ENCODE data around the gene OR9A2.

Gene OR9A2

GRCh38 chr7:143027032-143027431, at the start of gene OR9A2:
OR9A2 (minus strand) TSS chr7:143027132; CDS start chr7:143027132, 0 bp downstream.
- no peak for DNase-seq

GRCh38 chr7:143074141-143074540, 47.2 kb upstream of the OR9A2 start:
- no peak for DNase-seq

DNA sequence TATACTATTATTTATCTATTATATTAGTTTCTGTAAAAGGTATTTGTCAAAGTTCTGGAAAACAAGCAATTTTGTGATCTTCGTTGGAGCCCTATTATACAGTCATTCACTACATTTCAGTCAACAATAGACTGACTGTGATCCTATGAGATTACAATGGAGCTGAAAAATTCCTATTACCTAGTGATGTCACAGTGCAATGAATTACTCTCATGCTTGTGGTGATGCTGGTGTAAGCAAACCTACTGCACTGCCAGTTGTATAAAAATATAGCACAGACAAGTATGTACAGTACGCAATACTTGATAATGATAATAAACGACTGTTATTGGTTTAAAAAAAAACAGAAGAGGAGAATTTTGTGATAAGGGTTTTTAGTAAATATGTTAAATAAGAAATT, 46.6 kb upstream of the OR9A2 start:
- no peak for DNase-seq

DNA sequence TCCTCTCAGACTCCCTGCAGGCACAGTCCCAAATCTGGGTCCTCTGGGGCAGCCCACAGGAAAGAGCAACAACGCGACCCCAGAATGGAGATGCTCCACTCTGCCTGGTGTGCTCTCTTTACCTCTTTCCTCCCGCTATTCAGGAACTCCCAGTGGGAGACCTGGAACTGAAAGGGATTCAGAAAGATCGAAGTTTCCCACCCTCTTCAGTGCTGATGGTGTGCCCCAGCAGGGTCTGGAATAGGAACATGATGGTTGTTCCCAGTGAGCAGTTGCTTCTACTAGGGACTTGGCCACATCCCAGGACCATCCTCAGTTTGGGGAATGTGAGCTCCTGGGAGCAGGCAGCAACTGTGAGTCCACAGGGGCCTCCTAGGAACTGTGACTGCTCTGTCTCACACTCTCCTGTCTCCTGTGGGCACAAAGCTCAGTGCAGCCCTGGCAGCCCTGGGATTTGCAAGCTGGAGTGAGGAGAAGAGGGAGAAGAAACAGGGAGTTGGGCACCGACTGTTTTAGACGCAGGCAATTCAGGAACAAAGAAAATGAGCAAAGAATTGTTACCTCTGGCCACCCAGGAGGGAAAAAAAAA, 43.1 kb upstream of the OR9A2 start:
- DNase-seq = no peak

GRCh38 chr7:143068446-143068845, 41.5 kb upstream of the OR9A2 start:
- DNase-seq = no peak

GRCh38 chr7:143063741-143064140, 36.8 kb upstream of the OR9A2 start:
- no peak for DNase-seq

GRCh38 chr7:143055754-143056153, 28.8 kb upstream of the OR9A2 start:
- DNase-seq = no peak

DNA sequence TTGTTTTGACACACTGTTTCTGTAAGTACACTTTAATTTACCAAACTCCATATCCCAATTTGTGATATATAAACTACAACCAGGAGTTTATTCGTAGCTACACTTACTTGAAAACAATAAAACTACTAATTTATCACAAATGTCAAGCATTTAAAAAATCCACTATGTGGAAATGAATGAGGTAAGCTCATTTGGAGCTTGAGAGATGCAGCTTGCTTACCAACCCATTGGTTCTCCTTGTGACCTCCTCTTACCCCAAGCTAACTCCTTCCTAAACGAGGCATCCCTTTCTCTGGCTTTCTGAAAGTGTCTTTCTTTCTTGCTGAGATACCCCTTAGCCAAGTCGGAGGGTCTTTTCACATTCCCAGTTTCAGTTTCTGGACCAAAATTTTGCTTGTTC, 27.7 kb upstream of the OR9A2 start:
- DNase-seq = no peak

GRCh38 chr7:143052041-143052440, 25.1 kb upstream of the OR9A2 start, which contains the start of gene OR6V1:
OR6V1 (plus strand) TSS chr7:143052341; CDS start chr7:143052341, 0 bp downstream.
- DNase-seq = no peak

GRCh38 chr7:143050931-143051330, 24.0 kb upstream of the OR9A2 start:
- DNase-seq = no peak

- DNase-seq = no peak
These were observed 22.4 kb upstream of the OR9A2 start for GRCh38 chr7:143049362-143049761.

DNA sequence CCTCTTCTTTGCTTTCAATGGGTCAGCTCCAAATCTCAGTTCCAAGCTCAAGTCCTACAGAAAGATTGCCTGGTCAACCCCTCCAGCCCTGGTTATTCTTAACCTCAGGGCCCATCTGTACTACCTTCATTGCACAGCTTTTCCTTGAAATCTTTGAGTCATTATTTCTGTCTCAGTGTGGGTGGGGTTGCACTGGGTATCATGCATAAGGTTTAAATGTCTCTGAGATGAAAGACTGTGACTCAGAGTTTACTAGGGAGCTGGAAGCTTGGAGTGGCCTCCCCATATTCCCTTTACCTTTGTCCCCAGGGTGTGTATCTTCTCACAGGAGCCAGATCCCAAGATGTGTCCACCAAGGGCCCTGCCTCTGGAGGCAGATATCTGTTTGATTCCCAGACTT, 21.9 kb upstream of the OR9A2 start:
- no peak for DNase-seq

- DNase-seq = no peak
These were observed 20.4 kb upstream of the OR9A2 start for GRCh38 chr7:143047326-143047725.

GRCh38 chr7:143046426-143046851, 19.5 kb upstream of the OR9A2 start:
- DNase-seq = no peak

GRCh38 chr7:143043391-143043790, 16.5 kb upstream of the OR9A2 start:
- no peak for DNase-seq

GRCh38 chr7:143042790-143043271, 15.9 kb upstream of the OR9A2 start:
- no peak for DNase-seq

GRCh38 chr7:143042159-143042789, 15.3 kb upstream of the OR9A2 start:
- no peak for DNase-seq

- DNase-seq = no peak
These were observed 14.4 kb upstream of the OR9A2 start for GRCh38 chr7:143041346-143041745.

- DNase-seq = no peak
These were observed 13.3 kb upstream of the OR9A2 start for GRCh38 chr7:143040209-143040715.

DNA sequence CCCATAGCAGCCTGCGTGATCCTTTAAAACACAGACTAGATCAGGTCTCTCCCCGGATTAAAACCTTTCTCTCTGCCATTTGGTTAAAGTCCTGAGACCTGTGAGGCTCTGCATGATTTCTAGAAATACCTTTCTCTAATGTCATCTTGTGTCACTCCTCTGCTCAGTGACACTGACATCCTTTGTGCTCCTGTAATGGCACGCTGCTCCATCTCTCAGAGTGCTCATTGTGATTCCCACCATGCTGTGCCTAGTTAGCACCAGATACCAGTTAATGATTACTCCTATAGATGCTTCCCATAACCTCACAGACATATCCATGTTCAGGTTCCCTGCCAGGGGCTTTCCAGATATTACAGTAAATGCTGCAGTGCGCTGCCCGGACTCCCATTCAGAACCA, 11.7 kb upstream of the OR9A2 start:
- DNase-seq = no peak

DNA sequence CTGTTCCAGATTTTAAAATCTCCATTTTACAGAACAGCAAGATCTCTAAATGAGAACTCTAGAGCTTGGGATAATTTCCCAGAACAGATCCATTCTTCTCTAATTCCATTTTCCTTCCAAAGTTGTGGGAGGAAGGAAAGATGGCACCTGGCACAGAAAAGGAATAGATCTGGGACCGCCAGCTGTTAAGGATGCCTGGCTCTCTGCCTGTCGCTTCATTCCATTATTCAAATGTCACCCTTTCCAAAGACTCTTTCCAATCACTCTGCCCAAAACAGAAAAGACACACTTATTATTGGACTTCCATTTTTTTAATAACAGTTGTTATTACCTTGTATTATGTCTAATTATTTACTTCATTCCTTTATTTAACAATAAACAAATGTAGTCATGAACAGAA, 751 bp upstream of the OR9A2 start:
- no peak for DNase-seq

GRCh38 chr7:143025371-143025770, 1.6 kb downstream of the OR9A2 start:
- DNase-seq = no peak

GRCh38 chr7:143023047-143023446, 3.9 kb downstream of the OR9A2 start:
- DNase-seq = no peak

GRCh38 chr7:143018931-143019330, 8.0 kb downstream of the OR9A2 start:
- DNase-seq = no peak

- DNase-seq = no peak
These were observed 9.9 kb downstream of the OR9A2 start for GRCh38 chr7:143016996-143017395.

All from activated naive CD4-positive, alpha-beta T cell (primary cell).